ENCODE data around the gene NUFIP1.

- TF ChIP-seq CTCF (conservative IDR thresholded peaks at IDR 0.05) (no peak), EZH2 (IDR thresholded peaks at IDR 0.05; ENCODE audit: low read depth) (no peak)
These were observed 59.0 kb downstream of the NUFIP1 start for GRCh38 chr13:44930280-44930679.
